ENCODE measurements around the gene LPAR2. TPM values are rescaled to one million over a fixed set of nuclear protein-coding genes. Genes with fewer than 3 reads are reported as not detected.
A peak's percentile ranks its signal among the peaks of the same experiment; 100 is the strongest.

The LPAR2 gene
- polyA plus RNA-seq, 3 donors, result 1.9 to 108 (median 2.2) TPM

DNA sequence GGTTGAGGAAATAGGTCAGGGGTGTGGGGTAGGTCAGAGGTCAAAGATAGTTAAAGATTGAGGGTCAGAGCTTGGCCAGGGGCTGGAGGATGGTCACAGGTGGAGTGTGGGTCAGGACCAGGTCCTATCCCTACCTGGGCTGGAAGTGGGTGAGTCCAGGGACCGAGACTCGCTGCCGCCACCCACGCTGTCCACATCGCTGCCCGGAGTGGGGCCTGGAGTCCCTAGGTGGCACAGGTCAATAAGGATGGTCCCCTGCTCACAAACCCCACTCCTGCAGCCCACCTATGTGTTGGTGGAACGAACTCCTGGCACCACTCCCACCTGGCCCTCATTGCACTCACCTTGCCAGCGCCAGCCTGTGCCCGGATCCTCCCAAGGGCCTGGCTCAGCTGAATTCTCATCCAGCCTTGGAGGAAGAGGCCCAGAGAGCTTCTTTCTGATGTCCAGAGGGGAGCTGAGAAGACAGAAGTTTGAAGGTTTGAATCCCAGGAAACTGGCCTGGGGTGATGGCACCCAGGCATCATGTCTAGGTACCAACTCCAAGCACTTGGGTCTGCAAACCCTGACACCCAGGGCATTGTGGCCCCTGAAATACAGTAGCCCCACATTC is 8.7 kb upstream of the LPAR2 start:
- Mint-ChIP-seq H3K27ac (peak overlapping the region in 1 of 7 donors; percentile 68), H3K36me3 (peaks cover 63 to 92% of the 10 kb centered on the region in 2 donors), H3K9me3 (no peaks in the 10 kb centered on the region)

DNA sequence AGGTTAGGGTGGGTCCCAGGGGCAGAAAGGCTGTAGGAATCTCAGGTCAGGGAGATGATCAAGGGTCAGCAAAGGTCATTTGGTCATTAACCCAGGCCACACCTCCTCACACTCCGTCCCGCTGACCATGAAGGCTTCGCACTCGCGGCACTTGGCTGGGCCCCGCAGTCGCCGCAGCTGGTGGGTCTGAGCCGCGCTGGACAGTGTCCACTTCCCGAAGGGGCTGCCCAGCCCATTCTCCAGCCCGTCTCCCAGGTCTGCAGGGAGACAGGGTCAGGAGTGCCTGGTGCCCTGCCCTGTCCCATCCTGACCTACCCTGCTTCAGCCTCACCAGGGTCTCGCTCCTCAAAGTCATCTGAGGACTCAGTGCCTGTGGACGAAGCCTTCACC is 7.3 kb upstream of the LPAR2 start:
- no peak for DNase-seq
- H4K20me1 ChIP-seq (ENCODE audit: insufficient read depth, low read length), result peaks cover 96% of the 10 kb centered on the region
- H3K9ac ChIP-seq (ENCODE audit: insufficient read depth, low read length, poor library complexity, severe bottlenecking), result no peak overlapping the region
- intact Hi-C loops (cut with micrococcal nuclease), result no loop called here
- no peaks in the 10 kb centered on the region for H3K9me3 Mint-ChIP-seq
- H3K27ac ChIP-seq (ENCODE audit: low read depth in 1 of 2, low read length in 2 of 2), result peak overlapping the region in 1 of 2 donors; percentile 5
- peaks cover 74 to 95% of the 10 kb centered on the region in 2 donors for H3K36me3 Mint-ChIP-seq
- peak overlapping the region in 4 of 7 donors; percentile 30 to 75 (median 58) for H3K27ac Mint-ChIP-seq
- WGBS (ENCODE audit: insufficient coverage), result 98% methylated on average over 12 of the region's 14 CpGs
- H3K27me3 ChIP-seq (ENCODE audit: control insufficient read depth in 2 of 2, insufficient read depth in 2 of 2, low read length in 2 of 2), result no peaks in the 10 kb centered on the region
- H3K4me3 ChIP-seq (replicated peaks in 1 of 3; ENCODE audit: low read depth in 2 of 3, low read length in 3 of 3), result no peak overlapping the region
- peaks cover 45% of the 10 kb centered on the region for H3K79me2 ChIP-seq (ENCODE audit: insufficient read depth, low read length)
- H3K4me1 ChIP-seq (ENCODE audit: control insufficient read depth in 1 of 2, insufficient read depth in 2 of 2, low read length in 2 of 2), result peaks cover 13% of the 10 kb centered on the region in 2 donors
- no peaks in the 10 kb centered on the region for H3K9me3 ChIP-seq (replicated peaks in 1 of 2; ENCODE audit: control insufficient read depth in 1 of 2, insufficient read depth in 1 of 2, low read length in 2 of 2)
- TF ChIP-seq, protein P1, sequence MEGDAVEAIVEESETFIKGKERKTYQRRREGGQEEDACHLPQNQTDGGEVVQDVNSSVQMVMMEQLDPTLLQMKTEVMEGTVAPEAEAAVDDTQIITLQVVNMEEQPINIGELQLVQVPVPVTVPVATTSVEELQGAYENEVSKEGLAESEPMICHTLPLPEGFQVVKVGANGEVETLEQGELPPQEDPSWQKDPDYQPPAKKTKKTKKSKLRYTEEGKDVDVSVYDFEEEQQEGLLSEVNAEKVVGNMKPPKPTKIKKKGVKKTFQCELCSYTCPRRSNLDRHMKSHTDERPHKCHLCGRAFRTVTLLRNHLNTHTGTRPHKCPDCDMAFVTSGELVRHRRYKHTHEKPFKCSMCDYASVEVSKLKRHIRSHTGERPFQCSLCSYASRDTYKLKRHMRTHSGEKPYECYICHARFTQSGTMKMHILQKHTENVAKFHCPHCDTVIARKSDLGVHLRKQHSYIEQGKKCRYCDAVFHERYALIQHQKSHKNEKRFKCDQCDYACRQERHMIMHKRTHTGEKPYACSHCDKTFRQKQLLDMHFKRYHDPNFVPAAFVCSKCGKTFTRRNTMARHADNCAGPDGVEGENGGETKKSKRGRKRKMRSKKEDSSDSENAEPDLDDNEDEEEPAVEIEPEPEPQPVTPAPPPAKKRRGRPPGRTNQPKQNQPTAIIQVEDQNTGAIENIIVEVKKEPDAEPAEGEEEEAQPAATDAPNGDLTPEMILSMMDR (IDR thresholded peaks at IDR 0.05), result no peak
- peaks cover 0 to 2% (median 1%) of the 10 kb centered on the region in 3 donors for H3K27me3 Mint-ChIP-seq (ENCODE audit: low read depth in 3 of 3)
- no peak overlapping the region for H2AFZ ChIP-seq (ENCODE audit: insufficient read depth, low read depth, low read length, poor library complexity, severe bottlenecking)
- no peak overlapping the region for H3K4me2 ChIP-seq (replicated peaks; ENCODE audit: extremely low read depth, low read length, poor library complexity, severe bottlenecking)
- peaks cover 11% of the 10 kb centered on the region for H3K4me1 Mint-ChIP-seq
- peaks cover 88 to 99% of the 10 kb centered on the region in 2 donors for H3K36me3 ChIP-seq (replicated peaks in 1 of 2; ENCODE audit: control insufficient read depth in 1 of 2, insufficient read depth in 2 of 2, low read length in 2 of 2)
- H3K4me3 Mint-ChIP-seq, result no peak overlapping the region

More for the DNA sequence above, 8.7 kb upstream of the LPAR2 start:
- H3K4me3 ChIP-seq (replicated peaks in 1 of 3; ENCODE audit: low read depth in 2 of 3, low read length in 3 of 3), result no peak overlapping the region
- no peak overlapping the region for H3K9ac ChIP-seq (ENCODE audit: insufficient read depth, low read length, poor library complexity, severe bottlenecking)
- peaks cover 19 to 20% of the 10 kb centered on the region in 2 donors for H3K4me1 ChIP-seq (ENCODE audit: control insufficient read depth in 1 of 2, insufficient read depth in 2 of 2, low read length in 2 of 2)
- H3K36me3 ChIP-seq (replicated peaks in 1 of 2; ENCODE audit: control insufficient read depth in 1 of 2, insufficient read depth in 2 of 2, low read length in 2 of 2), result peaks cover 83 to 95% of the 10 kb centered on the region in 2 donors
- no peak overlapping the region for H3K4me2 ChIP-seq (replicated peaks; ENCODE audit: extremely low read depth, low read length, poor library complexity, severe bottlenecking)
- H3K9me3 ChIP-seq (replicated peaks in 1 of 2; ENCODE audit: control insufficient read depth in 1 of 2, insufficient read depth in 1 of 2, low read length in 2 of 2), result no peaks in the 10 kb centered on the region
- H3K4me3 Mint-ChIP-seq, result no peak overlapping the region
- H3K79me2 ChIP-seq (ENCODE audit: insufficient read depth, low read length), result peaks cover 54% of the 10 kb centered on the region
- no peak overlapping the region for H2AFZ ChIP-seq (ENCODE audit: insufficient read depth, low read depth, low read length, poor library complexity, severe bottlenecking)
- no peaks in the 10 kb centered on the region for H3K27me3 ChIP-seq (ENCODE audit: control insufficient read depth in 2 of 2, insufficient read depth in 2 of 2, low read length in 2 of 2)
- TF ChIP-seq, protein P1 (IDR thresholded peaks at IDR 0.05), result no peak
- peak overlapping the region in 1 of 2 donors; percentile 31 for H3K27ac ChIP-seq (ENCODE audit: low read depth in 1 of 2, low read length in 2 of 2)
- intact Hi-C loops (cut with micrococcal nuclease), result no loop called here
- DNase-seq, result no peak
- peaks cover 90% of the 10 kb centered on the region for H4K20me1 ChIP-seq (ENCODE audit: insufficient read depth, low read length)
- WGBS (ENCODE audit: insufficient coverage), result 100% methylated on average over 3 of the region's 9 CpGs
- peaks cover 0 to 2% (median 1%) of the 10 kb centered on the region in 3 donors for H3K27me3 Mint-ChIP-seq (ENCODE audit: low read depth in 3 of 3)
- H3K4me1 Mint-ChIP-seq, result peaks cover 14% of the 10 kb centered on the region
